Stimulated activated CD8-positive, alpha-beta memory T cell treated with anti-CD3 and anti-CD28 coated beads, Interleukin-7, amount 100 ng/mL, for 1 hour (primary cell): Measurements from ENCODE around the gene SORCS3.
"Not testable (repeated sequence)": the region's sequence is repeated elsewhere in the genome, so short reads cannot be mapped to it uniquely, and the experiment has no call there.

Experiments
- DNase-seq, 2 donors: peaks; one replicate each; pipeline ENCODE4 v3.0.0-alpha.2; 2020; ENCODE audit warnings: low read depth in 2 of 2

The SORCS3 gene

DNA sequence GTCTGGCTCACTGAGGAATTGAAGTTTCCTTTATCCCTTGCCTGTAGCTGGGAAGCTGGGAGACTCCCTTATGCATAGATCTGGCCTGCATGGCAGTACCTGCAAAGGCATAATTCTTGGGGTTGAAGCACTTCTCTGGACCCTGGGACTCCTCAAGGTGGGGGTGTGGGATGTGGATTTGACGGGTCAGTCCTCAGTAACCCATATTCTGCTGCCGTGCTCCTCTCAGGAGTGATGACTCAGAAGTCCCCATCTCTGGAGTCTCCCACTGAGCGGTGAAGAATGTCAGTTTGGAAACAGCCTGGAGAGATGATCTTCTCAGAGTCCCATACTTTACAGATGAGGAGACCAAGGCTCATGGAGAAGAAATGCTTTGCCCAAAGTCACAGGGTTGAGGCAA, 49.0 kb downstream of the SORCS3 start:
- no peak for DNase-seq

DNA sequence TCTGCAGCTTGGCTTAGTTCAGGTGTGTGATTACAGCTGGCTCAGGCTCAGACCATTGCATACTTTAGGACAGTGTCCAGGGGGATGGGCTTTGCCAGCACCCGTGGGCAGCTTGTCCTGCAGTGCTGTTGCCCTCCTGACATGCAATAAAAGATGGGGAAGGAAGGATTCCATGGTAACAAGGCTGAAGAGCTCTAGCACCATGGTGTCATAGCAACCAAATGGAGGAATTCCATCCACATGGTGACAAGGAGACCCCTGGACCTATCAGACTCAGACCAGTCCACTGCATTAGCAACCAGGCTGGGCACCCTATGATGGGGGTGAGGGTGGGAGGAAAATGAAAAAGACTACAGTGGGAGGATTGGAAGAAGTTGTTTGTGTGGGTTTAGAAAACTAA, 49.9 kb downstream of the SORCS3 start:
- no peak for DNase-seq

DNA sequence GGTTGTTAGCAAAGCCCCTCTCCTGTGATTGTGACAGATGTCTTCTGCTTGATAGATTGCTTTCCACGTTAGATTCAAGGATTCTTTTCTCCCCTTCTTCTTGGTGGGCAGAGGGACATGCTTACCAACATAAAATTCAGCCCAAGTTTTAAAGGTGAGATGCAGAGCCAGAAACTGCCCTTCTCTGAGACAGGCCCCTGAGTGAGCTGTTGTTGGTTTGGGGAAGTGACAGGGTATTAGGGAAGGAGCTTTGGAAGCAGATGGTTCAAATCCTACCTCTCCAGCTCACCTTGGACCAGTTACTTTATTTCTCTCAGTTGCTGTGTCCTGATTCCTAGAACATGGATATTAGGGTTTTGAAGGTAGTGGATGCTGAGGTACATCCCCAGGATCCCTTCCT, 53.0 kb downstream of the SORCS3 start:
- DNase-seq = no peak

DNA sequence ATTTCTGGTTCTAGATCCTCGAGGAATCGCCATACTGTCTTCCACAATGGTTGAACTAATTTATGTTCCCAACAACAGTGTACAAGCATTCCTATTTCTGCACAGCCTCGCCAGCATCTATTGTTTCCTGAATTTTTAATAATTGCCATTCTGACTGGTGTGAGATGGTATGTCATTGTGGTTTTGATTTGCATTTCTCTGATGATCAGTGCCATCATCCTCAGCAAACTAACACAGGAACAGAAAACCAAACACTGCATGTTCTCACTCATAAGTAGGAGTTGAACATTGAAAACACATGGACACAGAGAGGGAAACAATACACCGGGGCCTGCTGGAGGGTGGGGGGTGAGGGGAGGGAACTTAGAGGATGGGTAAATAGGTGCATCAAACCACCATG, 62.2 kb downstream of the SORCS3 start:
- DNase-seq = not testable (repeated sequence)

DNA sequence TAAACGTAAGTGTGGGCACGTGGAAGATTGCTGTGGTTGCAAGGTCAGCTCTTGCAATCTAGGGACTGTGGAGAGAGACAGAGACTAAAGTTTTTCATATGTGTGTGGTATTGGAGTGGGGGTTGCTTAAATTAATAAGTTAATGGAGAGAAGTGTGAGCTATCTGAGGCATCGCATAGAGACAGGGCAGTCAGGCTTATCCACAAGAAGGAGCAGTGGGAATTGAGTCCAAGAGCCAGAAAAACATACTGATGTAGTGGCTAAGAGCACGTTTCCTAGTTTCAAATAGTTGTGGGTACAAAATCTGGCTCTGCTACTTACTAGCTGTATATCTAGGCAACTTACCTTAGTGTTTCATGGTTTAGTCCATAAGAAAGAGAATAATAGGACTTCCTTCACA, 65.8 kb downstream of the SORCS3 start:
- DNase-seq = no peak

DNA sequence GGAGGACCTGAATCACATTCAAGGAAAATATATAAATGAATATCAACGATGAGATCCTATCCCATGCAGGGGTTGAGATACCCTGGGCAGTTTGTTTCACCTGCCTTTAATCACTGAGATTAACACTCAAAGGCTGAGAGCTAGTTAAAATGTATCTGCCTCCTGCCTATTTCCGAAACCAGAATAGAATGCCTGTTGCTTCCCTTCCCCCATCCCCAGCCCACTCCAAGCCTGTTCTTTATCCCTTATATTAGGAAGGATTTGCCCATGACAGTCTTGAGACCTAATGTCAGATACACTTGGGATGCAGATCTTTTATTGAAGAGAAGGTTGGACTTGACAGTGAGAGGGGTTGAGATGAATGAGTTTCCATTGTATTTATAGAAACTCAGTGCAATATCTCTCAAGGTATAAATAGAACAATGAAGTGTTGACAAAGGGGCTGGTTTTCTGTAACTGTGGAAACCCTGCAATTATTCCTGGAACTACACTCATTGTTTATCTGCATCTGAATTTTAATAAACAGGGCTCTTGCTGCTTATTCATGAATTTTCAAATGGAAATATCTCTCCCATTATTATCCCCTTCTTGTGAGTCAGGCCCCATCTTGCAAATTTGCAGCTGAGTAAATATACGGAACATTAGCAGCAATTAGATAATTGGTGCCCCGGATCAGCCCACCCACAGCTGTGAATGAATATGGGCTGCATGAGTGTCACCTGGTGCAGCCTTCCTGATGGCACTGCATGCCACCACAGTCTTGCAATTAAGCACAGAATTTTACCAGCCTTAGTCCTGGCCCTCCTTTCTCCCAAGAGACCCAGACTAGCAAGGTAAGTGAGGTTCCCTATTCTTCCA, 66.7 kb downstream of the SORCS3 start:
- no peak for DNase-seq

- no peak for DNase-seq
Measured at GRCh38 chr10:104711302-104711721, 70.2 kb downstream of the SORCS3 start.

GRCh38 chr10:104730593-104730992, 89.5 kb downstream of the SORCS3 start:
- not testable (repeated sequence) for DNase-seq

DNA sequence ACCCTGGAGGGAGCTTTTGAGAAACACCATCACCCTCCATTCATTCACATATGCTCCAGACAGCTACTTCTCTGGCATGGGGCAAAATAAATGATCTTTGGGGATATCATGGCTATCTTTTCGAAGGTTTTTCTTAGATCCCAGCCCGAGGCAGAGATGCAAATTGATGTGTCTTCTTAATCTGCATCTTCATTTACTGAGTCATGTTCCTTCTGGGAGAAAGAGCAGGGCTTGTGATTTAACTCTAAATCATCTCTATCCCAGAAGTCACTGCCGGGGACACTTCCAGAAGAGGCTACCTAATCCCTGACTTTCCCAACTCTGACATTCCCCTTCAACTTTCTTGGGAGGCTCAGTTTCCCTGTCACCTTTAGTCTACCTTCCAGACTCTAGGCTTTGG, 90.1 kb downstream of the SORCS3 start:
- DNase-seq = no peak

DNA sequence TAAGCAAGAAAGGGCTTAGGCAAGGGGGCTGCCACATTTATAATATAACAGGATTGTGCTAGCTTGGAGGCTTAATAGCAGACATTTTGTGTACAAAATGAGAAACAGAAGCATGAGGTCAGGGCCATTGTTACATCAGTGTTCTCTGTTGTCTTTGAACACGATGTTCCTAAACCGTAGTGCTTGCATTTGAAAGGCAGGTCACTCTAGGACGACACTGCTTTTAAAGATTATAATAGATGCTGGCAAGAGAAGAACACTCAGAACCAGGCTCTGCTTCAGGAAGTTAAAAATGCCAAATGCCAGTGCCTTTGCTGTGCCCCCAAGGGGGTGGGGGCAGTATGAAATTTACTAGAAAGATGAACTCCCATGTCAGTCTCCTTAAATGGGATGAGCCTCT, 91.1 kb downstream of the SORCS3 start:
- DNase-seq = no peak

DNA sequence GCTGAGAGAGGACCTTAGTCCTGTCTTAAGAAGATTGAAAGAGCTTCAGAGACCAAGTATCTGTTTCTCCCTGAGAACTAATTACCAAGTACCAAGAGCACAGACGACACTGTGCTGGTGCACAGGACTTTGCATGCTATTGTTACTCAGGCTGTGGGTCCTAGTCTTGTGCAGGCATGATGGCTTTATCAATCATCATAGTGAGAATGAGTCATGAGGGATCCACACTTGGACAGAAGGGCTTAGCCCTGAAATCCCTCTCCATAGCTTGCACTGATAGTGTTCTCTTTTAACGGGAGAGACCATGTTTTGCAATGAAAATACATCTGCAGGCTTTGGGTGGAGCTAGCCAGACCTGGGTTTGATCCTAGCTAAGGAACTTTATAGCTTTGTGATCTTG, 93.3 kb downstream of the SORCS3 start:
- no peak for DNase-seq

DNA sequence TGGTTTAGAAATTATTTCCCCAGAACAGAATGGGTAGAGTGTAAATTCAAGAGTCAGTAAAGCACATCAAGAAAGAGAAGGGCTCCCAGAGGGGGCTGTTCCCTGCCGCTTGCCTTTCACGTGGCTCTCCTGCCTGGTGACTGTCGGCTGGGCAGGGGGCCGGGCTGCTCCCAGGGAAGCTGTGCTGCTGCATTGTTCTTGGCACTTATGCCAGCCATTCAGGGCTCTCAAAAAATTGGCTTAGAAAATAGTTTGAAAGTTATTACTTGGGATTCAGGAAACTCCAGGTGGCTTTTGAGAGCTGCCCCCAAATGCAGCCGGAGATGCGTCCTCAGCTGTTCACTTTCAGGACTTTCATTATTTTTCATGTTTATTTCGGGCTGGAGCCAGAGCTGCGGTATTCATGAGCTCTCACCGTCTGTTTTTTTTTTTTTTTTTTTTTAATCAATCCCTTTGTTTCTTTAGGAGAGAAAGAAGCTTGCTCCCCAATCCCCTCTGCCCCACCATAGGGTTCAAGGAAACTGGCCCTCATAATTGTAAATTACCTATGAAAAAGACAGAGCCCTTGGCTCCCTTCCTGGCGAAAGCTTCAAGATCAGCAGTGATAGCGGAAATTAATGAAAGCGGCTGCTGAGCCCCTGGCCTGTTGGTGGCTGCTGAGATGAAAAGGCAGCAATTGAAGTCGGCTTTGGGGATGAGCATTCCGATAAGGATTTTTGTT, 94.1 kb downstream of the SORCS3 start:
- DNase-seq = no peak

DNA sequence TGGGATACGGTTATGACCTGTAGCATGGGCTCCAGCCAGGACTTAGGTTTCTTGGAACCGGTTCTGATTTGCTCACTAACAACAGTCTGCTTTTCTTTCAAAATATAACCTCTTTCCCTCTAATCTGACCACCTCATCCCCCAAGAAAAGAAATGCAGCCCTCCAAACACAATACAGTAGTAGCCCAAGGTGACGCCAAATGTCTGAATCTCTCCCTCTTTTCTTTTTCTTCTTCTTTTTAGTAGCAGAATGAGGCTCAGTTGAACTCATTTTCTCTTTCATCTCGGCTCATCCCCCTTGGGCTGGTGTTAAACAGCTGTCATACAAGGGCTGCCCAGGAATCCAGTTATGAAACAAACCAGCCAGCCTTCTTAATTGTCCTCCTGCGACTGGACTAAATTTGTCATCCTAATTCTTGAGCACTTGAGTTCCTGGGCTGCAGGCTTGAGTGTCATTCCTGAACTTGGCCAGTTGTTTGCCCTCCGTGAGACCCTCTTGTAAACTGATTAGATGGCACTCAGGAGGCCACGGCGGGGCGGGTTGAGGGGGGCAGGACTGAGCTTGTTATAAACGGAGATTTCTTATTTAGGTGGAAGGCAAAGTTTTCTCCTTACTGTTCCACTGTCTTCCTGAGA, 94.8 kb downstream of the SORCS3 start:
- DNase-seq = no peak

DNA sequence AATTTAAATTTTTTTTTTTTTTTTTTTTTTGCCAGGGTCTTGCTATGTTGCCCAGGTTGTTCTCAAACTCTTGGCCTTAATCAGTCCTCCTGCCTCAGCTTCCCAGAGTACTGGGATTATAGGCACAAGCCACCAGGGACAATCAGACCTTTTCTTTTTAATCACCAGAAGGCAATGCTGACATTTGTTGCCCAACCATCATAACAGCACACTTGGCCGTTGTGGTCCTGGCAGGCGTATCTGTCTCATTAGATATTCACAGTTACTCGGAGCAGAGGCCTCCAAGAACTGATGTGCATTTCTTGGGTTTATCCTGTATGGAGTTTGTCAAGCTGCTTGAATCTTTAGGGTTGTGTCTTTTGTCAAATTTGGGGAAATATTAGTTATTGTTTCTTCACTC, 100.0 kb downstream of the SORCS3 start:
- DNase-seq = no peak

DNA sequence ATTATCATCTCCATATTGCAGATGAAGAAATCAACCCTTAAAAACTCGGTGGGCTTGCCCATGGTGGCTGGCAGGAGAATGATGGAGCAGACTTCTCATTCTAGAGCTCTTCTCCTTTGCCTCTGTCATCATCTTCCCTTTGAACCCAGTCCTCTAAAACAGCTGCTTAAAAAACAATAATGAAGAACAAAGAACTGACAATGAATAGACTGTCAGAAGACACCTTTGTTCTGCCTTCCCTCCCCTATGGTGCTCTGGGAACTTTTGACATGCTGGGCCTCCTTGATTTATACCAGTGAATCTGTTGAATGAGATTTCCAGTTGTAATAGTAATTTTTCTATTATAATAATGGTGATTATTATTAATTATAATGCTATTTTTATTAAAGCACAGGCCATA, 103.0 kb downstream of the SORCS3 start:
- DNase-seq = no peak

GRCh38 chr10:104750291-104750690, 109.2 kb downstream of the SORCS3 start:
- DNase-seq = no peak

GRCh38 chr10:104762793-104763192, 121.7 kb downstream of the SORCS3 start:
- no peak for DNase-seq

- no peak for DNase-seq
Measured at GRCh38 chr10:104766341-104766740, 125.3 kb downstream of the SORCS3 start.

GRCh38 chr10:104767282-104767681, 126.2 kb downstream of the SORCS3 start:
- no peak for DNase-seq

DNA sequence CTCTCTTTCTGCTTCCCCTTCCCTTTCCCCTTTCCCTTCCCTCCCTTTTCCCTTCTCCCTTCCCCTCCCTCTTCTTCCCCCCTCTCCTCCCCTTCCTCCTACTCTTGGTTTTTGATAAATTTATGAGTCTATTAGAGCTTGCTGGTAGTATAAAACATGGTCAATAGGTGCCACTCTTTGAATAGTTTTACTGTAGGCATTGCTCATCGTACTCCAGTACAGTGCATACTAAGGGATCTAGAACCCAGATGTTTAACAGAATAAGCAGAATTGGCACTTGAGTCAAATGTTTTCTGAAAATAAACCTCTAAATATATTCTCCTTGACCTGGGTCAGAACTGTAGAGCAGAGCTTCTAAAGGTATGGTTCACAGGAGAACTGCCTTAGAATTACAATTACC, 126.7 kb downstream of the SORCS3 start:
- DNase-seq = no peak

- no peak for DNase-seq
Measured at GRCh38 chr10:104773105-104773504, 132.0 kb downstream of the SORCS3 start.

DNA sequence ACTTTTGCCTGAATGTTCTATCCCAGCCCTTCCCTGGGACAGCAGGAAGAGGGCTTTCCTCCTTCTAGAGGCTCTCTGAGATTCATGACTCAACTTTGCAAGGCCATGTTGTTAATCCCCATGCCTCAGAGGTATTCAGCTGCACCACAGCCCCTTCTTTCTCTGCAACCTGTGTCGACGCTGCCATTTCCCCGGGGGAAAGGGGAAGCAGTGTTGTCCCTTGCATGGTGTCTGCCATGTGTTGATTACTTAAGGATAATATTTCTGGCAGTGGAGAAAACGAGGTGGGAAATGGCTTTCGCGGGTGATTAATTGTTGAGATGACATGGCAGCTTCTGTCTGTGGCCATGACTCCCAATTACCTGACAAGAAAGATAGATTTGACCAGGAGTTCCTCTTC, 133.1 kb downstream of the SORCS3 start:
- DNase-seq = no peak
